SH-SY5Y (cell line): ENCODE measurements around the gene RGS3.

Experiments used
- GATA2 ChIP-seq: IDR thresholded peaks from 2 replicates; pipeline ENCODE4 v1.6.1; 2011; ENCODE audit warnings: mild to moderate bottlenecking, low read depth, low read length
- GATA3 ChIP-seq: IDR thresholded peaks from 2 replicates; pipeline ENCODE4 v1.6.1; 2011; ENCODE audit warnings: low read depth, mild to moderate bottlenecking, low read length, moderate library complexity

DNA sequence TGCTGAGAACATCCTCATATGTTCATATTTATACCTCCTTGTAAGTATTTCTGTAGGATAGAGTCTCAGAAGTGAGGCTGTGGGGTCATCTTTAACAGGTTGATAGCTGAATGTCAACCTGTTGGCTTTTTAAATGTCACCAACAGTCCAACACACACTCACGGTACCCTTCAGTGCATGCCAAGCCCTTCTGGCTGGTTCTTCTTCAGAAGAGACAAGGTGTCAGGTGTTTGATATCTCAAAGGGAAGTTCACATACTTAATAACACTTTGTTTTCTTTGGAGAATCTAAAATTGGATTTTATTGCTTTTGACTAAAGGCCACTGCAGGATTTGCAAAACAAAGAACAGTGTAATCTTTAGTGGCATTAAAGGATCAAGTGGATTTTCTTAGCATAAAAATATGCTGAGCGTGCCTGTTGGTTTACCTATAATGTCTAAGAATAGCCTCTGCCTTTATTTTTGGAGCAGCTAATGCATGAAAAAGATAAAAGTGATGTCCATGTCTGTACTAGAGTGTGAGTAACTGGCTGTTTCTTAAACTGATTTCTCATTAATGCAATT, 58.2 kb downstream of the RGS3 start:
- TF ChIP-seq GATA2 (no peak), GATA3 (no peak)
